ENCODE results near the gene PLCZ1.

DNA sequence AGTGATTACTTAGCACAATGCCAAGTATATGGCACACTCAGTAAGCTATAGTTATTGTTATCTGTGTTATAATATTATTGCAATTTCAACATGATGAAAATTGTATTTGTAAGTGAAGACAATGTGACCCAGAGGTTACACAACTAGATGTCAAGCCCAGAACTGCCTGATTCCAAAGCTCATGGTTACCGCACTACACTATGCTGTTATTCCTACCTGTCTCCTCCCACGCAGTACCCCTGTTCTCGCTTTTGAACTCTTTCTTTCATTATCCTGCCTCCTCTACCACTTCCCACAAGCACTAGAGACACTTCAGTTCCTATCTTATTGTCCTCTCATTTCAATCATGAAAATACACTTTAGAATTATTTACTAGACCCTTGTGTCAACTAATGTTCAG lies 93.2 kb downstream of the PLCZ1 start:
- TF ChIP-seq BACH1 (IDR thresholded peaks at IDR 0.05; ENCODE audit: borderline replicate concordance): no peak
- TF ChIP-seq MAX (IDR thresholded peaks at IDR 0.05; ENCODE audit: low read depth, low read length): no peak
